ENCODE data around the gene ZNF750.

ZNF750 gene

DNA sequence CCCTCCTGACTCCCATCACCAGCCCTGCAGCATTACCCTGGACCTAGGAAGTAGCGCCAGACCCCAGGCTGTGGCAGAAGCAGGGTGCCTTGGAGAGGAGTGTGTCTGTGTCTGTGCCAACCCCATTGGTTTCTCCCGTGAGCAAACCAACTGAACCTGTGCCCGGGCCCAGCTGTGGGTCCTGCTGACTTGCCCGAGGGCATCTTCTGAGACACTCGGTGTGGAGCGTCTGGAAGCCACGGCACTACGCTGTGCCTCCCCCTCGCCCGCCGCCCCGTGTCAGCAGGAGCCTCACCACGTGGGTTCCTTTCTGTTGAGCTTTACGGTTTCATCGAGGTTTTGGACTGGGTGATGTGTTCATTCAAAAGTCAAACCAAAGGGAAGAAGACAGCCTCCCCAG lies 27.8 kb downstream of the ZNF750 start:
- DNase-seq (ENCODE audit: low spot score): no peak

DNA sequence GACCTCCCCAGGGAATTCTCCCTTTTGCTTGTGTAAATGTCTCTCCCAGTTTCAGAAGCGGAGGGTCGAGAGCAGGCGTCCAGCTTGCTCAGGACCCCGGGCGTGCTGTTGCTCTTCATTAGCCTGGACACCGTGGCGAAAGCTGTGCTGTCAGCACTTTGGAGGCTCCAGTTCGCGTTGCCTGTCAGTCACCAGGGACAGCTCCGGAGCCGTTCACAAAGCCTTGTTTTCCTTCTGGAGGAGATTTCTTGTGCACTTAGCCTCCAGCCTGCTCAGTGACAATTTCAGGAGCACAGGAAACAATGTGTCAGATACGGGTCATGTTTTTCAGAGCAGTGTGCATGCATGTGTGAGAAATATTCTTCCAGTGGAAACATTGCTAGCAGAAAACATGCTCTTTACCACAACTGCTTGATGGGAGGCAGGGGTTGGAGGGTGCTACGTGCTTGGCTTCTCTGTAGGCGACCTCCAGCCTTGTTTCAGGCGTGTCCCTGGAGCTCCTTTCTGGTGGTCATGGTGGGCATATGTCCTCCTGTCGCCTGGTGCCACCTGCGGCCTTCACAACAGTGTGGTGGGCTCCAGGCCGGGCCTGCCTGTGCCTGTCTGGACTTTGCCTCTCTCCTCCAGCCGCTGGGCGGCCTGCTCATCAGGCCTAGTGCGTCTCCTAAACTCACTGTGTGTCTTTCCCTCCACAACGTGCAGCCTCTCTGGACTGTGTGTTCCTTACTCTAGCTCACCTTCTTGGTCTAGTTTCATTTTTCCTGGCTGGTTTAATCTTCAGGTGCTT lies 29.0 kb downstream of the ZNF750 start:
- no peak for DNase-seq (ENCODE audit: low spot score)

- no peak for DNase-seq (ENCODE audit: low spot score)
These were observed 30.6 kb downstream of the ZNF750 start for GRCh38 chr17:82808921-82809905.

GRCh38 chr17:82808006-82808405 lies 31.8 kb downstream of the ZNF750 start:
- DNase-seq (ENCODE audit: low spot score): no peak

DNA sequence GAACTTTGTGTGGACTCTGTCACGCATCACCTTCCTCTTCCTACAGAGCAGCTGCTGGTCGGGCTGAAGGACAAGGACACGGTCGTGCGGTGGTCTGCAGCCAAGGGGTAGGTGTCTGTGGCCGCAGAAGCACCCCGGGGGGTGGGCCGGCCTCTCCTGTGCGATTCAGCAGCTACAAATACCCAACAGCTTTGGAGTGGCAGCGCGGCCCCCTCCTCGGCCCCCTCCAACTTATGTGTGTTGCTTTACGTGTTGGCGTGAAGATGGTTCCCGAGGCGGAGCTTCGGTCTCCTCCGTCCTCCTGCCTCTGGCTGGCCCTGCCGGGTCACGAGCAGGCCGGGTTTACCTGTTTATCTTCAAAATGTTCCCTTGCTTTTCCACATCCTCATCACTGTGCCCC lies 32.3 kb downstream of the ZNF750 start:
- no peak for DNase-seq (ENCODE audit: low spot score)

DNA sequence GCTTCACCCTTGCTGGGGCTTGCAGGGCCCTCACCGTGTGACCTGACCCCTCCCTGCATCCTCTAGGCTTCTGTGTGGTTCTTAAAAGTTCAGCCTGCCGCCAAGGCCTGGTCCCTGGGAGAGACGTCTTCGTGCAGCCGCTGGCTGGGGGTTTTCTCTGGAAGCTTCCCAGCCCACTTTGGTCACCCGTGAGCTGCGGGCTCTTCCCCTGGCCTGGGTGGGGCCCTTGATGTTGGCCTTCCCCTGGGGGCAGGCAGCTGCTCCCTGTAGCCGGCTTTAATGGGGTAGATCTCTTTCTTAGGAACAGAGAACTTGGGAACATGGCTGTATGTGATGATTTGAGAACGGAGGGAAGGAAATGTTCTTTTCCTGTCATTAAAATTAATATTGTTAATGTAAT lies 32.7 kb downstream of the ZNF750 start:
- no peak for DNase-seq (ENCODE audit: low spot score)

DNA sequence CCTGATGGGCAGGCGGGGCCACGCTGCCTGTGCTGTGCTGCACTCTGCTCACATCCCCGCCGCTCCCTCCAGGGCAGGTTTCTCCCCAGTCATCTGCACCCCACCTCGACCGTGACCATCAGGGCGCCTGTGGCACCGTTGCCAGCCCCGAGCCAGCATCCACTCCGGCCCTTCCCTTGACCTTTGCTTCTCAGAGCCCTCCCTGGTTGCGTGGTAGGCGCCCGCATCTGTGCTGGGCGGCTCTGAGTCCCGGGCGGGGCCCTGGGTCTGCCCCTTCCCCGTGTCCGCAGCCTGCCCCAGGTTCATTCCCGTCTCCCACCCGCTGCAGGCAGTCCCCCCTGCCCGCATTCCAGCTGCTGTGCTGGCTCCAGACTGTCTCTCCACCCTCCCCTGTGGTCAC lies 33.2 kb downstream of the ZNF750 start:
- DNase-seq (ENCODE audit: low spot score): no peak

GRCh38 chr17:82805823-82806222 lies 34.0 kb downstream of the ZNF750 start:
- no peak for DNase-seq (ENCODE audit: low spot score)

- DNase-seq (ENCODE audit: low spot score): no peak
These were observed 34.6 kb downstream of the ZNF750 start for GRCh38 chr17:82805254-82805653.

DNA sequence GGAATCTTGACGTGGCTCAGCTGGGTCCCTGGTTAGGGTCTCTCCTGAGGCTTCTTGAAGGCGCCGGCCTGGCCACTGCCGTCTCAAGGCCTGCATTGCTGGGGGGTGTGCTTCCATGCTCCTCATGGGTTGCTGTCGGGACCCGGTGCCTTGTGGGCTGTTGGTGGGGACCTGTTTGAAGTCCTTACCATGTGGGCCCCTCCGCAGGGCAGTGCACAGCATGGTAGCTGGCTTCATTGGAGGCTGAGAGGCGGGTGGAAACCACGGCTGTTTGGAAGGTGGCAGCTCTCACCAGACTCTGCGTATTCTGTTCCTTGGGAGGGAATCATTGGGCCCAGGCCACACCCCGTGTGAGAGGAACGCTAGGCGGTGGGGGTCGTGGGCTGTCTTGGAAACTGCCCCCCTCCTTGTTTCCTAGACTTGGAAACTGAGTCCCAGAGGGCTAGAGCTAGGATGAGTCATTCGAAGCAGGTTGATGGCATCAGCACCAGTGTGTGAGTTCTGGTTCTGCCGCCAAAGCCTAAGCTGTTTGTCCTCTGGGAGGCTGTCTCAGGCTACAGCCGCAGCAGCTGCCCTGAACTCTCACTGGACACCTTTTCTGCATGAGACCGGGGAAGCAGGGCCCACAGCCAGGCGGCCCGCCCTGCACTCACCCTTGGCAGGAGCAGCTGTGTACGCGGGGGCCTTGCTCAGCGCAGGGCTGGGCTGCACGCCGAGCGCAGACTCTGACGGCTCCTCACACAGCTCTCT lies 35.2 kb downstream of the ZNF750 start:
- peak; percentile 48 for DNase-seq (ENCODE audit: low spot score)

GRCh38 chr17:82803606-82804005 lies 36.2 kb downstream of the ZNF750 start:
- no peak for DNase-seq (ENCODE audit: low spot score)

- no peak for DNase-seq (ENCODE audit: low spot score)
These were observed 36.6 kb downstream of the ZNF750 start for GRCh38 chr17:82803185-82803584.

GRCh38 chr17:82802075-82802780 lies 37.6 kb downstream of the ZNF750 start:
- no peak for DNase-seq (ENCODE audit: low spot score)

DNA sequence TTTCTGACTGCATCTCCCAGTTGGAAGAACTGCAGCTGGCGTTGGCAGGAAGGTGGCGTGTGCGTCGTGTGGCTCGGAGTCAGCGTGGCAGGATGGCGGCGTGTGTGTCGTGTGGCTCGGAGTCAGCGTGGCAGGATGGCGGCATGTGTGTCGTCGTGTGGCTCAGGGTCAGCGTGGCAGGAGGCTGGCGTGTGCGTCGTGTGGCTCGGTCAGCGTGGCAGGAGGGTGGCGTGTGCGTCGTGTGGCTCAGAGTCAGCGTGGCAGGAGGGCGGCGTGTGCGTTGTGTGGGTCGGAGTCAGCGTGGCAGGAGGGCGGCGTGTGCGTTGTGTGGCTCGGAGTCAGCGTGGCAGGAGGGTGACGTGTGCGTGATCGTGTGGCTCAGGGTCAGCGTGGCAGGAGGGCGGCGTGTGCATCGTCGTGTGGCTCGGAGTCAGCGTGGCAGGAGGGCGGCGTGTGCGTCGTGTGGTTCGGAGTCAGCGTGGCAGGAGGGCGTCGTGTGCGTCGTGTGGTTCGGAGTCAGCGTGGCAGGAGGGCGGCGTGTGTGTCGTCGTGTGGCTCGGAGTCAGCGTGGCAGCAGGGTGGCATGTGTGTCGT lies 38.3 kb downstream of the ZNF750 start:
- no peak for DNase-seq (ENCODE audit: low spot score)

DNA sequence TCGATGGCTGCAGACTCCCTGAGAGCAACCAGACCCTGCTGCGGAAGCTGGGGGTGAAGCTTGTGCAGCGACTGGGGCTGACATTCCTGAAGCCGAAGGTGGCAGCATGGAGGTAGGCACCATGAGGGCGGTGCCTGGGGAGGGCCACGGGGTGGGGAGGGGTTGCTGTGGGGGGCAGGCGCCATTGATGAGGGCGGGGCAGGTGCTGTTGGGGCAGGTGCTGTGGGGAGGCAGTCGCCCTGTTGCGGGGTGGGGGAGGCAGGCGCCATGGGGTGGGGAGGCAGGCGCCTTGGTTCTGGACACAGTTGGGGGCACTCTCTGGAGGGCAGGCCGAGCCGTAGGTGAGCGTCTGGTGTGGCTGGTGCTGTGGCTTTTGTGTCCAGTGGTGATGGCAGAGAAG lies 38.9 kb downstream of the ZNF750 start:
- DNase-seq (ENCODE audit: low spot score): no peak

GRCh38 chr17:82799591-82799990 lies 40.2 kb downstream of the ZNF750 start:
- peak; percentile 49 for DNase-seq (ENCODE audit: low spot score)

- DNase-seq (ENCODE audit: low spot score): no peak
These were observed 41.1 kb downstream of the ZNF750 start for GRCh38 chr17:82798752-82799151.

- DNase-seq (ENCODE audit: low spot score): no peak
These were observed 42.8 kb downstream of the ZNF750 start for GRCh38 chr17:82797061-82797460.

DNA sequence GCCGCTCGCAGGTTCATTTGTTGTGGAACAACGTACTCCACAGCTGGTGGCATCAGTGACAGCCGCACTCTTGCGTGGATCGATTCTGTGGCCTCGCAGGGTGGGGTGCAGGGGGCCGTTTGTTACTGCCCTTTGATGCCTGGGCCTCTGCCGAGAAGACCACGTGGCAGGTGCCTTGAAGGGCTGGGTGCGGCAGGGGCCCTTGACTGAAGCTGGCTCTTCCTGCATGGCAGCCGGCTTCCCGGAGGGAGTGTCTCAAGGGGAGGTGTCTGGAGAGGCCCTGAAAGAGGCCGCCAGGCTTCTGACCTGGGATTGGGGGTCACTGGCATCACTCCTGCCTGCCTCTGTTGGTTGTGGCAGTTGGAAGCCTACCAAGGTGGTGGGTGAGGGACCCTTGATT lies 44.2 kb downstream of the ZNF750 start:
- DNase-seq (ENCODE audit: low spot score): no peak

GRCh38 chr17:82794781-82795482 lies 44.9 kb downstream of the ZNF750 start:
- DNase-seq (ENCODE audit: low spot score): no peak

All from putamen (tissue), 1 donor.